Esophagus muscularis mucosa (tissue), 3 donors: Measurements from ENCODE around the gene PRUNE1.

ENCODE experiments used
- CTCF ChIP-seq, 3 experiments: fragments of 200-600 bp in 2 of 3; fragments of 450-650 bp in 1 of 3; sonication (generic) in 2 of 3; IDR thresholded peaks; one replicate each; pipeline ENCODE4 v1.5.1; 2017 to 2019; ENCODE audit warnings: antibody characterized with exemption in 3 of 3, mild to moderate bottlenecking in 2 of 3, moderate library complexity in 1 of 3
- POLR2A ChIP-seq: fragments of 450-650 bp; IDR thresholded peaks from one replicate; pipeline ENCODE4 v1.6.1; 2017; ENCODE audit warnings: antibody characterized with exemption, moderate library complexity, mild to moderate bottlenecking, low read depth

GRCh38 chr1:151060007-151060656, 51.9 kb downstream of the PRUNE1 start, which contains the start of gene MLLT11:
- no peak for TF ChIP-seq CTCF (IDR thresholded peaks at IDR 0.05)
- TF ChIP-seq POLR2A, result no peak
